ENCODE data around the gene CCL2. TPM values are rescaled to one million over a fixed set of nuclear protein-coding genes. Genes with fewer than 3 reads are reported as not detected.
"Not testable (repeated sequence)": the region's sequence is repeated elsewhere in the genome, so short reads cannot be mapped to it uniquely, and the experiment has no call there.

The CCL2 gene
- polyA plus RNA-seq (ENCODE audit: insufficient read length in 4 of 4): 10 to 100 TPM; 13.8 to 22.4 (median 16.0) TPM

DNA sequence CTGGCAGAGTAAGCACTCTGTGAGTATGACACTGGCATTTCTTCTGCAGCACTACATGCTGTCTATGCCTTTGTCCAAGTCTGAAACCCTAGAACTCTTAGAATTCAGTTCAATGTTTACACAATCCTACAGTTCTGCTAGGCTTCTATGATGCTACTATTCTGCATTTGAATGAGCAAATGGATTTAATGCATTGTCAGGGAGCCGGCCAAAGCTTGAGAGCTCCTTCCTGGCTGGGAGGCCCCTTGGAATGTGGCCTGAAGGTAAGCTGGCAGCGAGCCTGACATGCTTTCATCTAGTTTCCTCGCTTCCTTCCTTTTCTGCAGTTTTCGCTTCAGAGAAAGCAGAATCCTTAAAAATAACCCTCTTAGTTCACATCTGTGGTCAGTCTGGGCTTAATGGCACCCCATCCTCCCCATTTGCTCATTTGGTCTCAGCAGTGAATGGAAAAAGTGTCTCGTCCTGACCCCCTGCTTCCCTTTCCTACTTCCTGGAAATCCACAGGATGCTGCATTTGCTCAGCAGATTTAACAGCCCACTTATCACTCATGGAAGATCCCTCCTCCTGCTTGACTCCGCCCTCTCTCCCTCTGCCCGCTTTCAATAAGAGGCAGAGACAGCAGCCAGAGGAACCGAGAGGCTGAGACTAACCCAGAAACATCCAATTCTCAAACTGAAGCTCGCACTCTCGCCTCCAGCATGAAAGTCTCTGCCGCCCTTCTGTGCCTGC is at the start of gene CCL2:
TSS of gene CCL2 (plus strand) at position 635 of the 730 bp plus-strand sequence. CDS start at position 700, 65 bp downstream.
- peak in 3 of 4 donors; percentile 46 to 76 (median 48) for DNase-seq (ENCODE audit: low read depth in 4 of 4, low spot score in 2 of 4)

DNA sequence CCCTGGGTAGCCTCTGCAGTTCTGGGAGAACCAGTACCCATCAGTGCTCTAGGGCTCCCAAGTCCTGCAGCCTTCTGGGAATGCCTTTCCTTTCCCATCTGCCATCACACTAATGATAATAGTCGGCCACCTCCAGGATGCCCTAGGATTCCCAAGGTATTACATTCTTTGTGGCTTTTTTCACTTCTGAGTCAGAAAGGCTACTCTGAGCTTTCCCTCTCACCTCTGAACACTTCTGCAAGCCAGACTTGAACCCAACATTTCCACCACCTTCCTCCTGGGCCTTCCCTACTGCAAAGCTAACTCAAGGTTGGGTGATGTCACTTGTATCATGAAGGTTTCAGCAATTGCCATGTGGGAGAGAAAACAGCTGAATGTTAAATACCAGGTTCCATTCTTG is 49.7 kb upstream of the CCL2 start:
- DNase-seq (ENCODE audit: low read depth in 4 of 4, low spot score in 2 of 4): no peak

DNA sequence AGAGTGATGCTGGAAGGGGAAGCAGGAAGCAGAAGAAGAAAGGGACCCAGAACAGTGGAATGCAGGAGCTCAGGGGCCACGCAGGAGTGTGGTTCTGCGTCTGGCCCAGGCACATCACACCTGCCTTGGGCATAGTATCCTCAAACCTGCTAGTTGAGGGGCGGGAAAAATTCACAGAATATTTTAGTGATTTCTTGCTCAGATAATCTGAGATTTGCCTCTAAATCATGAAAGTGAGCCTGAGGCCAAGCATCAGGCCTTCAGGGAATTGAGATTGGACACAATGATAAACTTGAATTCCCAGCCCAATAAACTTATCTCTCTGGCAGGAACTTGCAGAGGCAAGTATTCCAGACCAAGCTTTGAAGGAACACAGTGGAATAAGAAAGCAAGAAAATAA is 48.5 kb upstream of the CCL2 start:
- DNase-seq (ENCODE audit: low read depth in 4 of 4, low spot score in 2 of 4): no peak

DNA sequence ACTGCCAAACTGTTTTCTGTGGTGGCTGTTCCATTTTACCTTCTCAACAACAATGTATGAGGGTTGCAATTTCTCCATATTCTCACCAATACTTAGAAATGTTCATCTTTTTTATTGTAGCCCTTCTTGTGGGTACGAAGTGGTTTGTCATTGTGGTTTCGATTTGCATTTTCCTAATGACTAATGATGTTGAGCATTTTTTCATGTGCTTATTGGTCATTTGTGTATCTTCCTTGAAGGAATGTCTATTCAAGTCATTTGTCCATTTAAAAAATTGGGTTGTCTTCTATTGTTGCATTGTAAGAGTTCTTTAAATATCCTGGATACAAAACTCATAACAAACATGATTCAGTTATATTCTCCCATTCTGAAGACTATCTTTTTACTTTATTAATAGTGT is 47.5 kb upstream of the CCL2 start:
- DNase-seq (ENCODE audit: low read depth in 4 of 4, low spot score in 2 of 4): no peak

DNA sequence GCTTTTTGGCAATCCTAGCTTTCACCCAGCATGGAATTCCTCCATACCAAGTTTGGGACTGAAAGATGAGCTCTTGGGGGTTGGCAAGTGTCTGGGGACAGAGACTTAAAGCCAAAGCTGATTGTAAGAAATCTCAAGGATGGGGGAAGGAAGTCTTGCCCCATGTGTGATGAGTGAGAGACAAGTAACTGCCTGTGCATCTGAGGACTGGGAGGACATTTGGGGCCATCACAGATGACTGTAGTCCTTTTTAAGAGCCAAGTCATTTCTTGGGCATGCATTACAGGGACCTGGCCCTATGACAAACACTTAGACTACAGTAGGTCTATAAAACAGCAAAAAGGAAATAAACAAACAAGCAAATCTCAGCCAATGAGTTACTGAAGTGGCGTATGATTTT is 36.3 kb upstream of the CCL2 start:
- DNase-seq (ENCODE audit: low read depth in 4 of 4, low spot score in 2 of 4): no peak

DNA sequence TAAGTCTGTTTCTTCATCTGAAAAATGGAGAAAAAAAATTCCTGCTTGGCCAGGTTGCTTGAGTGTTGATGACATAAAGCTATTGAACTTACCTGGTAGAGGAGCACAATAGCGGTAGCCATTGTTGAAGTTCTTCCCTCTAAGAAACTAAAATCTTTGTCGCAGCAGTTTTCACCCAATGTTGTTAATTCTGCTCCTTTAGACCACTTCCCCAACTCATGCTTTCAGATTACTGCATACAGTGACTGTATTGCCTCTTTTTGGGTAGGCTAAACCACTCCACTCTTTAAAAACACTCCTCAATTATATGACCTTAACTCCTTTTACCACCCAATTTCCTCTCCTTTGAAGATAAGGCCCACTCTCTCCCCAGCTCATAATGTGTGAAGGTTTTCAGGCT is 35.7 kb upstream of the CCL2 start:
- no peak for DNase-seq (ENCODE audit: low read depth in 4 of 4, low spot score in 2 of 4)

DNA sequence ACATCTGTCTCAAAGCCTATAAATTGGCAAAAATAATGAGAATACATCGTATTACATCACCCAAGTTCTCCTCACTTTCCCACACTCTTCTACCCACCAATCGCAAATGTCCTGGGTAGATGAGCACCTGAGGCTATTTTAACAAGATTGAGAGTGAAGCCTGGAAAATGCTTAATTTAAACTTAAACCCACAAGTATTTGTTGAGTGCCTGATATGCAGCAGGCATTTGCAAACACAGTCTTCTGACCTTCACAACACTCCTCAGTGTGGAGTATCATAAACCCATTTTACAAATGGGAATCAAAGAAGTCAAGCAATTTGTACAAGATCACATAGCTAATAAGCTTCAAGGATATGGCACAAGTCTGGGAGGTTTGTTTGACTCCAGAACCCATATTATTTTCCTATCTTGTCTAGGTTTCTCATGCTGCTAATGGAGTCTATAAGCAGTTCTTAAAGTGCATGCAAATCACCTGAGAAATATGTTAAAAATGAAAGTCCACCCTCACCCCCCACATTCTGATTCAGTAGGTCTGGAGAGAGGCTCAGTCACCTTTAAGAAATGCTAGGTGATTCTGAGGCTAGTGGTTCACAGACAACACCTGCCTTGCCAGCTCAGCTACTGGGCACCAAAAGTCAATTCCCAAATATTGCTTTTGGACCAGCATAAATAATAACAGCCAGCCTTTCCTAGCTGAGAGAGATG is 34.9 kb upstream of the CCL2 start:
- DNase-seq (ENCODE audit: low read depth in 4 of 4, low spot score in 2 of 4): no peak

DNA sequence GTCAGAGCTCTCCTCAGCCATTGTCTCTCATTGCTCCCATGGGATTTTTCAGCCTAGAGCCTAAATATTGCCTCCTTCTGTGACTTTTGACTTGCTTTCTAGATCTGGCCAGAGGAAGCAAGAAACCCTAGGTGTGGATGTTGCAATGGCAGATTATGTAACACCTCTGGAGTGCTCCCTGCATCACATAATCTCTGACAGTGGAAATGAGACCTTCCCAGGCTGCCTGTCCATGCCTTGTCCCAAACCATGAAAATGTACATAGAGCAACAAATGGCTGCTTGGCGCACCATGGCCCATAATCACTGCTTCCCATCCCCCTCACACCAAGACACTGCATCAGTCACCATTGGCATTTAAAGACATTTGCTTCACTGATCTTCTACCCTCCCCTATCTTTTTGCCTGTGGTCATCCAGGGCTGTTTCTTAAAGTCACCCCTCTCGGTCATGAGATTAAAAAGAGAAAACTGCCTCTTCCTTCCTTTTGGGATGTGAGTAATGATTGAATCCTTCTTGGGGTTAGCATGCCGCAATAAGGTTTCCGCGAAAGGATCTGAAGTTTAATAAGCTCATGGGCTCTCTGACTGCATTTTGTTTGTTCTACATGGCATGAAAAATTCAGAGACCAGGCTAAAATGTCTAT is 34.2 kb upstream of the CCL2 start:
- no peak for DNase-seq (ENCODE audit: low read depth in 4 of 4, low spot score in 2 of 4)

DNA sequence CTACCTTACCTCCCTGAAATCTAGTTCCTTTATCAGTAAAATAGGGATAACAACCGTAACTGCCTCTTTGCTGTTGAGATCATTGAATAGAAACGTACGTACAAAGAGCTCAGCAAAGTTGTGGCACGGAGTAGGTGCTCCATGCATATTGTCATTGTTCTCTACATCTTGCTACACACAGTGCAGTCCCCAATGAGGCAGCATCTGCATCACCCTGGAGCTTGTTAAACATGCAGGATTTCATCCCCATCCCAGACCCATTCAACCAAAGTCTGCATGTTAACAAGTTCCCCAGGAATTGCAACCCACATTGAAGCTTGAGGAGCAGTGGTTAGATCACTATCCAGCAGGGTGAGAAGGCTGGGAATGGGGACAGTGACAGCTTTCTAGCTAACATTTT is 33.7 kb upstream of the CCL2 start:
- no peak for DNase-seq (ENCODE audit: low read depth in 4 of 4, low spot score in 2 of 4)

DNA sequence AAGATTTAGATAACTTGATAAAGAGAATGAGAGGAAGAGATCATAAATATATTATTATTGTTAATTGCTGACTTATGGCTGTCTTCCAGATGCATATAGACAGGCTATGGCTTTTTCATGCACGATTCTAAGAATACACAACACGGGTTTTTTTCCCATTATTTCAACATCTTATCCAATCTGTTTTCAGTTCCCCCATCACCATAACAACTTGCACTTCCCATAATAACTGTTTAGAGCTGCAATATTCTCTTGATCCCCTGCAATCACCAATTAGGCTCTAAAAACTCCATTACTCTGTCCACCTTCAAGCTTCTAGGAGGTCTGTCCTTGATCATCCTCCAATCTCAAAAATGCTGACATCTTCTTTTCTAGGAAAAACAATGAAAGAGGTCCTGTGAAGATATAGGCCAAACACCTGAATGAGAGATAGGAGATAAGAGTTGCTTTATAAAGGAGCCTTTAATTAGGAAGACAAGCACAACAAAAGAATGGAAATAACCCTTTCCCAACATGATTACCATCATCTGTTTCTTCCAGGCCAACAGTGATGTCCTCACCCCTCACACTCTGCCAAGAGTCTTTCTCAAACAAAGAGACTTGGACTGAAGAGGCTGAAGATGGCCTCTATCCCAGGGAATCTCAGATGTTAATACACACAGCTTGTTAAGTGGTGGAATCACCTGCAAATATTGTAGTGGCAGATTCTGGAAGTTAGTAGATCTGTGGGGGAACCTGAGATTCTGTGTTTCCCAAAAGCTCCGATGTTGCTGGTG is 32.2 kb upstream of the CCL2 start:
- no peak for DNase-seq (ENCODE audit: low read depth in 4 of 4, low spot score in 2 of 4)

DNA sequence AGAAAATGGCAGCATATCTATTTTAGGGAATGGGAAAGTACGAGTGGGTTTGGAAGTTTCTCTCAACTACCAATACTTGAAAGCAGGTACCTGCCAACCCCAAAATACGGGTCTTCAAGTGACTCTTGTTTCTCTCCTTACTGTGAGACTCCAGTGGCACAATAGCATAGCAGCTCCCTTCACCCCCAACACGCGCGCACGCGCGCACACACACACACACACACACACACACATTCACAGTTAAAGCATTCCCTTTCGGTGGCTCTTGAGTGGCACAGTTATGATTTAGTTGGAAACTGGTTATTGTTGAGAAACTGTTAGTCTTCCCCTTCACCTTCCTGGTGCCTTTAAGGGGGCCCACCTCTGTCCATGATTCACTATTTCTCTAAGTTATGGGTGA is 30.0 kb upstream of the CCL2 start:
- no peak for DNase-seq (ENCODE audit: low read depth in 4 of 4, low spot score in 2 of 4)

DNA sequence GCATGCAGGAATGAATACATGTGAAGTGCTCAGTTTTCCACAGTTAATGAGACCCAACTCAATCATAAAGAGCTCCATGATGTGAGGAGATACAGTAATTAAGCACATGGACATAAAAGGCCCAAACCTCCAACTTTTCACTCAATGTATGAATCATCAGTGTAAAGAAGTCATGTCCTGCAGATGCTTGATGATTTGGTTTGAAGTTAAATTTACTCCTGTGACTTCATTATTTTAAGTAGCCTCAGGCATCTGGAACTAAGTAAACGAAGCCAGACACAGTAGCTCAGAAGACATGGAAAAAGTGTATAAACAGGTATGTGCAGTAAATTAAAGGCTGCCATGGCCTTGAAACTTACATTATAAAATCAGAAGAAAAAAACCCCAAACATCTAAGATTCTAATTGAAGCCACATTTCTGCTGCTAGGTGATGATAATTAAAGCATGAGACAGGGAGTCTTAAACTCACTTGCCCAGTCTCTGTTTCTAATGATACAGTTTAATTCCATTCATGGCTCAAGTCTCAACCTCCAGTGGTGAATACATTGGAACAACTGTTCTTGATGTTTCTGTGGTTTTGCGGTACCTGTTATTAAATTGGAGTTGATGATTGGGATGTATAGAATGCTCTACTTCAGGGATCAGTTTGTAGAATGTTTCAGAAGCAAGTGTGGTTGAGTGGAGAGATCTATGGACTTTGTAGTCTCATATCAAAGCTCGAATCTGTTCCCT is 28.9 kb upstream of the CCL2 start:
- DNase-seq (ENCODE audit: low read depth in 4 of 4, low spot score in 2 of 4): no peak

DNA sequence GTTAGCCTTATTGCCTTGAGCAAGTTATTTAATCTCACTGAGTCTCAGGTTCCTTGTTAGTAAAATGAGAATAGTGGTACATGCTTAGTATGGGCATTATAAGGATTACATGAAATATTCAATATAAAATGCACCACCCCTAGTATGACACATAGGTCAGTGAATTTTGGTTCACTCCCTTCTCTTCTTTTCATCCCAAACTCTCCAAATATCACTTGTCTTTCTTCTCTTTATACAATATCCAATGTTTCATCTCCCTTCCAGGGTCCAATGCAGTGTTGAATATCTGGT is 28.4 kb upstream of the CCL2 start:
- DNase-seq (ENCODE audit: low read depth in 4 of 4, low spot score in 2 of 4): no peak

DNA sequence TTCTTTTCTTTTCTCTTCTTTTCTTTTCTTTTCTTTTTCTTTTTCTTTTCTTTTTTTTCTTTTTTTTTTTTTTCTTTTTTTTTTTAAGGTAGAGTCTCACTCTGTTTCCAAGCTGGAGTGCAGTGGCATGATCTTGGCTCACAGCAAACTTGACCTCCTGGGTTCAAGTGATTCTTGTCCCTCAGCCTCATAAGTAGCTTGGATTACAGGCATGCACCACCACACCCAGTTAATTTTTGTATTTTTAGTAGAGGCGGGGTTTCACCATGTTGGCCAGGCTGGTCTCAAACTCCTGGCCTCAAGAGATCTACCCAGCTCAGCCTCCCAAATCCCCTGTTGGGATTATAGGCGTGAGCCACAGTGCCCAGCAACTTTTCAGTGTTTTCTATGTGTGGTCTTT is 27.8 kb upstream of the CCL2 start:
- not testable (repeated sequence) for DNase-seq (ENCODE audit: low read depth in 4 of 4, low spot score in 2 of 4)

DNA sequence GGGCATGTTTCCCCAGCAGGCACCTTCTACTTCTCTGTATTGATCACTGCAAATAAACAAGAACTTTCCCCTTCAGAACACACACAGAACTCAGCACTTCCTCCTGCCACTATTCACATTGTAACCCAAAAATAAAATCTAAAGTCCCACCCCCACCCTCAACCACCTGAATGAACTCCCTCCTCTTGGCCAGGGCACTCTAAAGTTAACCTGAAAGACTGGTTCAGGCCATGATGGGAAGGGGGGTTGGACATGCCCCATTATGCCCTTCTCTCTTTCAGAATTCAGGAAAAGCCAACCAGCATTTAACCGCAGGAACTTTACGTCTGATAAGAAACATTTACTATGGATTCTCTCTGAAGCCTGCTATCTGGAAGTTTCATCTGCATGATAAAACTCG is 27.4 kb upstream of the CCL2 start:
- DNase-seq (ENCODE audit: low read depth in 4 of 4, low spot score in 2 of 4): no peak

DNA sequence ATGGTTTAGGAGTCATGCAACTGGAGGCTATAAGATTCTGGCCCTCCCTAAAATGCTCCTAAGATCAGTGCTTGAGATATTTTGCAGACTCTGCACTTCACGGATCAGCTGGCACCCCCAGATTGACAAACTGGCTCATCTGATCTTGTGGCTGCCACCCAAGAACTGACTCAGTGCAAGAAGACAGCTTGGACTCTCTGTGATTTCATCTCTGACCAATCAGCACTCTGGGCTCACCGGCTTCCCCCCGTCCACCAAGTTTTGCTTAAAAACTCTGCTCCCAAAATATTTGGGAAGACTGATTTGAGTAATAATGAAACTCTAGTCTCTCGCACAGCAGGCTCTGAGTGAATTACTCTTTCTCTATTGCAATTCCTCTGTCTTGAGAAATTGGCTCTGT is 26.3 kb upstream of the CCL2 start:
- no peak for DNase-seq (ENCODE audit: low read depth in 4 of 4, low spot score in 2 of 4)

DNA sequence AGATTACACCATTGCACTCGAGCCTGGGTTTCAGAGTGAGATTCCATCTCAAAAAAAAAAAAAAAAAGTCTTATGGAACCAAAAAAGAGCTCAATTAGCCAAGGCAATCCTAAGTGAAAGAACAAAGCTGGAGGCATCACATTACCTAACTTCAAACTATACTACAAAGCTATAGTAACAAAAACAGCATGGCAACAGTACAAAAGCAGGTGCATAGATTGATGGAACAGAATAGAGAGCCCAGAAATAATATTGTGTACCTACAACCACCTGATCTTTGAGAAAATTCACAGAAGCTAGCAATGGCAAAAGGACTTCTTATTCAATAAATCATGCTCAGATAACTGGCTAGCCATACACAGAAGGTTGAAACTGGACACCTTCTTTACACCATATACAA is 24.7 kb upstream of the CCL2 start:
- no peak for DNase-seq (ENCODE audit: low read depth in 4 of 4, low spot score in 2 of 4)

DNA sequence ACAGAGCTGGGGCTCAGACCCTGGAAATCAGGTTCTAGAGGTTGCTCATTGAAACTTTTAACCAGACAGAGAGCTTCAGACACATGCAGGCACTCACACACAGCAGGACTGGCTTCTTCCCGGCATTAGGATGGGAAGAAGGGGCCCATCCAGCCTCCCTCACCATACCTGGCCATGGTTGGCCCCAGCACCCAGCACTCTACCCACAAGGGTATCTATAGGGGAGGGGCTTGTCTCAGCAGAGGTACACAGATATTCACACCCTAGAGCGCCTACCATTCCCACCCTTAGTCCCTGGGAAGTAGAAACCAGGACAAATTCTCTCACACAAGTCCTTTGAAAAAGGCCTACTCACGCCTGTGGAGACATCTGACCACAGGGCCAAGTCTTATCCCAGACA is 20.5 kb upstream of the CCL2 start:
- no peak for DNase-seq (ENCODE audit: low read depth in 4 of 4, low spot score in 2 of 4)

DNA sequence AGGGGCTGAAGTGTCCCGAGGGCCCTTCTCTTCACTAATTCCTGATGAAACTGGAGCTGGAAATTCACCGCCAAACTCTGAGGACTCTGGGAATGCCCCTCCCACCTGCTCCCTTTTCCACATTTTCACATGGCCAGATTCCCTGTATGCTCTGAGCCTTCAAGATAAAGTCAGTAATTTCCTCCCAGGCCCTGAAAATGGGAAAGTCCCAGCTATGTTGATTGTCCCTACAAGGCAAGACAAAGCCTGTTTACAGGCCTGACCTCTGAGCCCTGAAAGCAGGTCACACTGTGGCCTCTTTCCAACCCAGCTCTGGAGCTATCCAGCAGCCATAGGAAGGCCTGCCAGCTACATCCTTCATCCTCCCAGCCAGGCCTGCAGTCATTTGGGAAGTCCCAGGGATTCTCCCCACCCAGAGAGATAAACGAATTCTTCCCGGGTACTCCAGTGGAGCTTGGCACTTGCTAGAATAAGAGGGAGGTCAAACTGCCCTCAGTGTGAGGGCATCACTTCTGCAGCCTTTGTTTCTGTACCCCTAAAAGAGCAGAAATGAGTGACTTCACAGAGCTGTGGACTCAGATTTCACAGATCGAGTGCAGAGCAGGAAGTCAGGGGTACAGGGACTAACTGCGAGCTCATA is 19.6 kb upstream of the CCL2 start:
- DNase-seq (ENCODE audit: low read depth in 4 of 4, low spot score in 2 of 4): no peak

DNA sequence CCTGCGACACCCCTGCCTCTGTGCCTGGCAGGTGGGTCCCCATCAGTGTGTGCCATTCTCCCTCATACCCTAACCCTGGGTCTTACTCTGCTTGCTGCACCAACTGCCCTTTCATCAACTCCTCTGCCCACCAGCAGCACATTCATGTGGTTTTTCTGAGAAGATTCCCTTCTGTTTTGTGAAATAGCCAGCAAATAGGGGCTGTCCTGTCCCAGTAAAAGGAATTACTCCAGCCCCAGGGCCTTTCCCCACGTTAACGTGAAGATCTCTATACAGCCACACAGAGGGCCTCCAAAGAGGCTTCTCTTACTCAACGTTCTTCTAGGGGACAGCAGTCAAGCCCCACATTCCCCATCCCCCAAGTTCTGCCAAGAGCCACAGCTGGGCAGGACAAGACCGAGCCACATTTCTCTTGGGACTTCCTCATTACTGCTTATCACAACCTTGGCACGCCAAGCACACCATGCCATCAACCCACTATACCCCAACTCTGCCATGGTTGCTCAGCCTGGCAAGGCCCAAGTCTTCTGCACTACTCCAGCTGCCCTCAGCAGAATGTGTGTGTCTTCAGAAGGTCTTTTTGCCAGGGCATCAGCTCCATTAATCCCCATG is 18.7 kb upstream of the CCL2 start:
- DNase-seq (ENCODE audit: low read depth in 4 of 4, low spot score in 2 of 4): no peak

All from left renal cortex interstitium (tissue), 4 donors.